ENCODE data around the gene C6orf89. TPM values are rescaled to one million over a fixed set of nuclear protein-coding genes. Genes with fewer than 3 reads are reported as not detected.

The C6orf89 gene
- polyA plus RNA-seq, 2 of the 4 experiments (the other 2 are of a cell fraction), result 13.8 to 27.0 TPM

- no peak for TF ChIP-seq PHF8 (IDR thresholded peaks at IDR 0.05; ENCODE audit: borderline replicate concordance, low read depth)
- no peak for TF ChIP-seq JUN (IDR thresholded peaks at IDR 0.05)
- TF ChIP-seq CHD2 (IDR thresholded peaks at IDR 0.05; ENCODE audit: low read length, partially characterized antibody), result no peak
- TF ChIP-seq, protein P1, sequence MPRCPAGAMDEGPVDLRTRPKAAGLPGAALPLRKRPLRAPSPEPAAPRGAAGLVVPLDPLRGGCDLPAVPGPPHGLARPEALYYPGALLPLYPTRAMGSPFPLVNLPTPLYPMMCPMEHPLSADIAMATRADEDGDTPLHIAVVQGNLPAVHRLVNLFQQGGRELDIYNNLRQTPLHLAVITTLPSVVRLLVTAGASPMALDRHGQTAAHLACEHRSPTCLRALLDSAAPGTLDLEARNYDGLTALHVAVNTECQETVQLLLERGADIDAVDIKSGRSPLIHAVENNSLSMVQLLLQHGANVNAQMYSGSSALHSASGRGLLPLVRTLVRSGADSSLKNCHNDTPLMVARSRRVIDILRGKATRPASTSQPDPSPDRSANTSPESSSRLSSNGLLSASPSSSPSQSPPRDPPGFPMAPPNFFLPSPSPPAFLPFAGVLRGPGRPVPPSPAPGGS (IDR thresholded peaks at IDR 0.05), result no peak
- no peak for TF ChIP-seq ESRRA (IDR thresholded peaks at IDR 0.05; ENCODE audit: borderline replicate concordance, low read length)
- no peak for TF ChIP-seq SREBF2 (IDR thresholded peaks at IDR 0.05)
- TF ChIP-seq CTCF (IDR thresholded peaks at IDR 0.05), result no peak
- TF ChIP-seq TFCP2L1 (CRISPR knock-in tag; IDR thresholded peaks at IDR 0.05), result no peak
- no peak for TF ChIP-seq ZNF302 (CRISPR knock-in tag; IDR thresholded peaks at IDR 0.05)
- no peak for TF ChIP-seq HOXA7 (CRISPR knock-in tag; IDR thresholded peaks at IDR 0.05)
- no peak for TF ChIP-seq NR3C1 (IDR thresholded peaks at IDR 0.05)
- TF ChIP-seq, protein P2, sequence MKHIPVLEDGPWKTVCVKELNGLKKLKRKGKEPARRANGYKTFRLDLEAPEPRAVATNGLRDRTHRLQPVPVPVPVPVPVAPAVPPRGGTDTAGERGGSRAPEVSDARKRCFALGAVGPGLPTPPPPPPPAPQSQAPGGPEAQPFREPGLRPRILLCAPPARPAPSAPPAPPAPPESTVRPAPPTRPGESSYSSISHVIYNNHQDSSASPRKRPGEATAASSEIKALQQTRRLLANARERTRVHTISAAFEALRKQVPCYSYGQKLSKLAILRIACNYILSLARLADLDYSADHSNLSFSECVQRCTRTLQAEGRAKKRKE (CRISPR knock-in tag; IDR thresholded peaks at IDR 0.05; ENCODE audit: low read depth), result no peak
- TF ChIP-seq REST (IDR thresholded peaks at IDR 0.05), result no peak
- no peak for TF ChIP-seq MAFK (IDR thresholded peaks at IDR 0.05; ENCODE audit: partially characterized antibody)
- TF ChIP-seq HDAC2 (IDR thresholded peaks at IDR 0.05), result no peak
- no peak for TF ChIP-seq NFE2L2 (conservative IDR thresholded peaks at IDR 0.05; ENCODE audit: low read length)
- no peak for TF ChIP-seq CBX2 (IDR thresholded peaks at IDR 0.05; ENCODE audit: borderline replicate concordance, low read depth)
- no peak for TF ChIP-seq HMGXB4 (CRISPR knock-in tag; IDR thresholded peaks at IDR 0.05; ENCODE audit: borderline replicate concordance)
- no peak for TF ChIP-seq MAX (IDR thresholded peaks at IDR 0.05)
- no peak for TF ChIP-seq CEBPB (IDR thresholded peaks at IDR 0.05)
- Histone ChIP-seq H3K4me3 (peak overlapping the region; percentile 65), H3K4me1 (peaks cover 9% of the 10 kb centered on the region; the same call in 2 of the 3 replicates), H3K9me3 (no peaks in the 10 kb centered on the region), H3K4me2 (peak overlapping the region; percentile 85), H3K27ac (peak overlapping the region; percentile 88 to 98)
- DNase-seq (ENCODE audit: low read depth in 1 of 2, low spot score in 1 of 2), result no peak
- 51% methylated on average over 6 of the region's 6 CpGs for WGBS (ENCODE audit: missing lambda C conversion rate)
- no peak for ATAC-seq
- ChIA-PET CTCF (interaction anchor here (0.9 to 4.1 kb wide), 7 partner anchors 10 to 185 kb away, joined by 3 to 34 read pairs (median 4); partner anchors contain the start of gene C6orf89), POLR2A (interaction anchor here (0.9 to 1.8 kb wide), 5 partner anchors 10 to 143 kb away, joined by 3 to 12 read pairs (median 4); partner anchors contain the start of genes C6orf89 and MTCH1)
- FAIRE-seq, result no peak
These were observed 10.5 kb upstream of the C6orf89 start for GRCh38 chr6:36875250-36875633.
